Heart right ventricle (tissue), 16 donors: ENCODE results near the gene RABL6. TPM values are rescaled to one million over a fixed set of nuclear protein-coding genes. Genes with fewer than 3 reads are reported as not detected.

Source experiments
- ATAC-seq, 8 donors: fragments of 200-7000 bp; cut with Tn5 transposase; one replicate each; pipeline ENCODE4 v1.9.1; 2020; ENCODE audit warnings: mild to moderate bottlenecking in 8 of 8, moderate library complexity in 8 of 8, moderate number of reproducible peaks in 1 of 8
- DNase-seq, 2 donors: peaks; one replicate each; pipeline ENCODE4 v3.0.0-alpha.2; 2020
- H3K27ac ChIP-seq, 10 donors: fragments of 200-600 bp; sonication (generic) in 2 of 10; one replicate each; pipeline versions ENCODE4 v1.5.0 to v1.8.0; 2020 to 2022; ENCODE audit warnings: mild to moderate bottlenecking in 3 of 10
- H3K27me3 ChIP-seq, 7 donors: fragments of 200-600 bp; one replicate each; pipeline ENCODE4 v1.8.0; 2021 to 2022; ENCODE audit warnings: mild to moderate bottlenecking in 2 of 7
- H3K36me3 ChIP-seq, 9 donors: fragments of 200-600 bp; sonication (generic) in 1 of 9; one replicate each; pipeline versions ENCODE4 v1.5.0 to v1.8.0; 2020 to 2022; ENCODE audit warnings: mild to moderate bottlenecking in 2 of 9
- H3K4me1 ChIP-seq, 9 donors: fragments of 200-600 bp; sonication (generic) in 1 of 9; one replicate each; pipeline versions ENCODE4 v1.5.0 to v1.8.0; 2020 to 2022; ENCODE audit warnings: mild to moderate bottlenecking in 4 of 9
- H3K4me3 ChIP-seq, 10 donors: fragments of 200-600 bp; sonication (generic) in 2 of 10; one replicate each; pipeline versions ENCODE4 v1.5.0 to v1.8.0; 2020 to 2022; ENCODE audit warnings: mild to moderate bottlenecking in 7 of 10, moderate library complexity in 2 of 10
- H3K9me3 ChIP-seq, 11 donors: fragments of 200-600 bp in 10 of 11; sonication (generic) in 2 of 11; one replicate each; pipeline versions ENCODE4 v1.5.0 to v1.8.0; 2013 to 2022; ENCODE audit warnings: mild to moderate bottlenecking in 2 of 11, control low read depth in 1 of 11, moderate library complexity in 1 of 11
- WGBS, 2 donors: extraction: QIAGEN DNeasy Blood & Tissue Kit; methylation state at CpG; one replicate each; pipeline ENCODE4 v1.1.7; 2013; ENCODE audit warnings: inconsistent platforms in 1 of 2; 5-methylcytosine and 5-hydroxymethylcytosine counted together
- intact Hi-C, 10 donors: fragments of 100-400 bp; cut with DNase I; formaldehyde crosslinking; loops; one replicate each; pipeline versions ENCODE4 v1.11.1 to v1.14.2; 2022
- polyA plus RNA-seq, 2 donors: library from polyadenylated mRNA; stranded (reverse); fragments of 200-250 nt; gene quantifications; one replicate each; pipeline ENCODE4 v1.2.3, GENCODE V29; 2013
- total RNA-seq, 10 donors: library from RNA; stranded (reverse); fragmentation: NEBNext Ultra II Directional in 3 of 10; extraction: Animal tissue kit (Norgen Biotek cat#: 25700) in 3 of 10; gene quantifications; one replicate each; pipeline versions ENCODE4 v1.2.1 to v1.2.4, GENCODE V29; 2021 to 2023
- TF ChIP-seq, protein P1 (sequence below), 9 donors: fragments of 200-600 bp; sonication (generic) in 2 of 9; IDR thresholded peaks; one replicate each; pipeline versions ENCODE4 v1.5.0 to v1.8.0; 2021 to 2022; ENCODE audit warnings: antibody characterized with exemption in 9 of 9, mild to moderate bottlenecking in 5 of 9, moderate library complexity in 1 of 9
- donor health status: Arrhythmogenic right ventricular cardiomyopathy.
- donor health status: ischemic (EF 13 %, LVEDD 7.1; RV severe dilation, severe dysfunction).
- donor health status: healthy with polysubstance abuse.
- donor health status: DM: no; HTN: yes; CAD: no.
- donor health status: DM: no; HTN: no; CAD: no.
- donor health status: ischemic (EF 25% LVEDD 6.9; RV normal size, moderate dysfunction).
- donor health status: ischemic (EF 25% LVEDD 5.7; RV mildly dilated, moderate dysfunction).
- donor health status: healthy.
- donor health status: DM: yes; HTN: yes; CAD: no.
- donor health status: Ischemic cardiomyopathy.
- donor health status: ischemic (EF 35%, LVEDD 5.7; RV mildly dilated, moderate dysfunction).
- donor health status: nonischemic (EF 11% LVEDD 7.7; RV severe dilation, severe dysfunction).
- donor health status: DM: yes; HTN: yes; CAD: no.
- donor health status: PGD.
- donor health status: ischemic (EF 29% LVEDD 5.4; RV normal size, mild dysfunction).
- donor health status: nonischemic (EF 23%, LVEDD 6.1; RV moderate dilation, normal function).

Gene RABL6
- total and polyA plus RNA-seq, 12 donors, result 60.5 to 97.4 (median 66.6) TPM

- 81 to 82% methylated on average over 3 of the region's 3 CpGs for WGBS, 2 donors
- no peaks in the 10 kb centered on the region for H3K9me3 ChIP-seq
- TF ChIP-seq, protein P1, sequence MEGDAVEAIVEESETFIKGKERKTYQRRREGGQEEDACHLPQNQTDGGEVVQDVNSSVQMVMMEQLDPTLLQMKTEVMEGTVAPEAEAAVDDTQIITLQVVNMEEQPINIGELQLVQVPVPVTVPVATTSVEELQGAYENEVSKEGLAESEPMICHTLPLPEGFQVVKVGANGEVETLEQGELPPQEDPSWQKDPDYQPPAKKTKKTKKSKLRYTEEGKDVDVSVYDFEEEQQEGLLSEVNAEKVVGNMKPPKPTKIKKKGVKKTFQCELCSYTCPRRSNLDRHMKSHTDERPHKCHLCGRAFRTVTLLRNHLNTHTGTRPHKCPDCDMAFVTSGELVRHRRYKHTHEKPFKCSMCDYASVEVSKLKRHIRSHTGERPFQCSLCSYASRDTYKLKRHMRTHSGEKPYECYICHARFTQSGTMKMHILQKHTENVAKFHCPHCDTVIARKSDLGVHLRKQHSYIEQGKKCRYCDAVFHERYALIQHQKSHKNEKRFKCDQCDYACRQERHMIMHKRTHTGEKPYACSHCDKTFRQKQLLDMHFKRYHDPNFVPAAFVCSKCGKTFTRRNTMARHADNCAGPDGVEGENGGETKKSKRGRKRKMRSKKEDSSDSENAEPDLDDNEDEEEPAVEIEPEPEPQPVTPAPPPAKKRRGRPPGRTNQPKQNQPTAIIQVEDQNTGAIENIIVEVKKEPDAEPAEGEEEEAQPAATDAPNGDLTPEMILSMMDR (IDR thresholded peaks at IDR 0.05), result no peak
- ATAC-seq (no peak), DNase-seq (no peak)
- peaks cover 0 to 23% (median 0%) of the 10 kb centered on the region in 9 donors for H3K36me3 ChIP-seq
- H3K4me3 ChIP-seq, result no peak overlapping the region
- H3K4me1 ChIP-seq, result peaks cover 12 to 49% (median 26%) of the 10 kb centered on the region in 9 donors
- intact Hi-C loops, result loop anchor here in 6 of 10 donors (5.0 to 10.0 kb wide), 5 partner anchors 158 to 445 kb away; partner anchors contain the start of genes C8G (in 1 of the 6), FUT7 (in 1 of the 6) and SLC34A3 (in 1 of the 6)
- no peaks in the 10 kb centered on the region for H3K27me3 ChIP-seq
- H3K27ac ChIP-seq, result peak overlapping the region in 4 of 10 donors; percentile 51 to 96 (median 96)
Measured at GRCh38 chr9:136789523-136789937, 18.2 kb upstream of the RABL6 start.

DNA sequence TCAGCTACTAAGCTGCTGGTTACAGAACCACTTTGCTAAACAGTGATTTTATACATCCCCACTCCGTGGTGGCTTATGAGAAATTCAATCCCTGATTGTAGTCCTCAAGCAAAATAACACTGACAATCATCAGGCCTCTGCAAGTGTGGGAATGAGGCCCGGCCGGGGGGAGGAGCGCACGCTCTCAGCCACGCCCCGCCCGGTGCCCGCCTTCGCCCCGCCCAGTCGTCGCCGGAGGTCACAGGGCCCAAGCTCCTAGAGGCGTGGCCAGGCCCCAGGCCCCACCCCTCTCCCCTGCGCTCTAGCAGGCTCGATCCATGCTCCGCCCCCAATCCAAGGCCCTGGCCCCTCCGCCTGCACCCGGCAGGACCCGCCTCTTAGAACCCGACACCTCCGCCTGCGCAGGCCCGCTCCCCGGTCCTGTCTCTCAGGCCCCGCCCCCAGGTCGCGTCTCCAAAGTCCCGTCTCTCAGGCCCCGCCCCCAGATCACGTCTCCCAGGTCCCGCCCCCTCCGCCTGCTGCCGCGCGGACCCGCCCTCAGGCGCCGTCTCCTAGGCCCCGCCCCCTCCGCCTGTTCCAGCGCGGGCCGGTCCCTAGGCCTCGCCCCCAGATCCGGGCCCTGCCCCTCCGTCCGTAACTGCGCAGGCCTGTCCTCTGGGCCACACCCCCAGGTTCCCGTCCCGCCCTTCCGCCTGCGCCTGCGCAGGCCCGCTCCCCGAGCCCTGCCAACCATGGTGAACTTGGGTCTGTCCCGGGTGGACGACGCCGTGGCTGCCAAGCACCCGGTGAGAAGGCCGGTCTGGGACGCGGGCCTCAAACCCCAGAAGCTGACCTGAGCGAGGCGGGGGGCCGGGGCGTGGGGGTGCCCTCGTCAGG, 16.9 kb upstream of the RABL6 start, which contains the start of gene TMEM141:
Gene TMEM141, plus strand, starts transcription at position 705 of the 876 bp plus-strand sequence. Its CDS starts 27 bp downstream, at position 732.
- Histone ChIP-seq H3K4me3 (peak within 1 kb of the TSS; percentile 57 to 93 (median 77)), H3K27me3 (peaks cover 0 to under 1% (median 0%) of the 10 kb centered on the region in 7 donors), H3K27ac (peak within 1 kb of the TSS; percentile 88 to 98 (median 96)), H3K4me1 (peaks cover 12 to 62% (median 38%) of the 10 kb centered on the region in 9 donors), H3K9me3 (no peaks in the 10 kb centered on the region), H3K36me3 (peaks cover 0 to 25% (median 0%) of the 10 kb centered on the region in 9 donors)
- TF ChIP-seq, protein P1 (IDR thresholded peaks at IDR 0.05), result no peak
- intact Hi-C loops, result loop anchor here in 5 of 10 donors (1.0 to 10.0 kb wide), 7 partner anchors 54 to 236 kb away; partner anchors contain the start of genes FBXW5 (in 5 of the 5), PHPT1 (in 3 of the 5), C8G (in 2 of the 5) and ABCA2 (in 1 of the 5)
- peak; percentile 95 to 98 (median 95) for ATAC-seq
- 0 to 1% methylated on average over 53 to 70 of the region's 70 CpGs for WGBS, 2 donors
- DNase-seq, result peak; percentile 100

DNA sequence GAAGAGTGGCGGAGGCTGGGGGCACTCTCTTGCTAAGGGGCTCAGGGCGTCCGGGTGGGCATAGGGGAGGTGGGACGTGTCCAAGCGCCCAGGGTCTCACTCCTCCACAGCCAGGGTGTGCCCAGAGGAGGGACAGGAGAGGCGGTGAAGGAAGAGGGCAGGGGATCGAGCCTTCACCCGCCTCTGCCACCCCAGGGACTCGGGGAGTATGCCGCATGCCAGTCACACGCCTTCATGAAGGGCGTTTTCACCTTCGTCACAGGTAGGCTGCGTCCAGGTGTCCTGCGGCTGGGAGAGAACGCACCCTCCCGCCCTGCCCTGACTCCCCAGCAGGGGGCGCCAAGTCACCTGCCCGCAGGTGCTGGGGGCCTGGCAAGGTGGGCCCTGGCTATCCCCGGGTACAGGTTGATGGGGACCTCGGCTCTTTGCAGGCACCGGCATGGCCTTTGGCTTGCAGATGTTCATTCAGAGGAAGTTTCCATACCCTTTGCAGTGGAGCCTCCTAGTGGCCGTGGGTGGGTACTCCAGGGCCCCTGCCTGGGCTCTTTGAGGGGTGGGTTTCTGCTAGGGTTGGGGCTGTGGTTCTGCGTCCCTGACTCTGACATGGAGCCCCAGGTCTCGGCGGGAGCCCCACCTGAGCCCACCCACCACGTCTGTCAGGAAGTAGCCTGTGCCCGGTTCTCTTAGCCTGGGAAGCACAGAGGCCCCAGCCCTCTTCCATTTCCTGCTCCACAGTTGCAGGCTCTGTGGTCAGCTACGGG, 16.1 kb upstream of the RABL6 start:
- TF ChIP-seq, protein P1 (IDR thresholded peaks at IDR 0.05), result peak; percentile 79 to 97 (median 90)
- ATAC-seq, result peak in 7 of 8 donors; percentile 0 to 9 (median 2)
- Histone ChIP-seq H3K27ac (peak overlapping the region; percentile 88 to 98 (median 96)), H3K9me3 (no peaks in the 10 kb centered on the region), H3K36me3 (peaks cover 0 to 25% (median 0%) of the 10 kb centered on the region in 9 donors), H3K27me3 (peaks cover 0 to 8% (median 0%) of the 10 kb centered on the region in 7 donors), H3K4me3 (peak overlapping the region; percentile 57 to 93 (median 77)), H3K4me1 (peaks cover 15 to 71% (median 46%) of the 10 kb centered on the region in 9 donors)
- 5 to 6% methylated on average over 25 to 29 of the region's 29 CpGs for WGBS, 2 donors
- intact Hi-C loops, result loop anchor here in 5 of 10 donors (2.0 to 10.0 kb wide), 6 partner anchors 53 to 236 kb away; partner anchors contain the start of genes FBXW5 (in 4 of the 5), PHPT1 (in 3 of the 5), C8G (in 2 of the 5) and ABCA2 (in 1 of the 5)
- peak; percentile 49 to 60 for DNase-seq
